GM13977 (cell line): ENCODE results near the gene RFWD3.

ENCODE experiments used
- DNase-seq: peaks from one replicate; pipeline ENCODE4 v3.0.0; 2012; ENCODE audit warnings: low spot score
- in situ Hi-C: fragments of 300-500 bp; cut with MboI; formaldehyde crosslinking; loops from one replicate; pipeline ENCODE4 v1.12.0; 2022; ENCODE audit warnings: low sequenced_read_pairs, low pct_unique_long_range_greater_than_20kb, mixed read lengths, inconsistent platforms; ENCODE audit not compliant: unreplicated experiment
- TF ChIP-seq, protein P1 (sequence below): IDR thresholded peaks from 2 replicates; pipeline ENCODE4 v1.5.1; 2012; ENCODE audit warnings: mild to moderate bottlenecking, control low read depth; ENCODE audit not compliant: insufficient read depth; ENCODE audit errors: extremely low read depth, missing control alignments

RFWD3 gene

DNA sequence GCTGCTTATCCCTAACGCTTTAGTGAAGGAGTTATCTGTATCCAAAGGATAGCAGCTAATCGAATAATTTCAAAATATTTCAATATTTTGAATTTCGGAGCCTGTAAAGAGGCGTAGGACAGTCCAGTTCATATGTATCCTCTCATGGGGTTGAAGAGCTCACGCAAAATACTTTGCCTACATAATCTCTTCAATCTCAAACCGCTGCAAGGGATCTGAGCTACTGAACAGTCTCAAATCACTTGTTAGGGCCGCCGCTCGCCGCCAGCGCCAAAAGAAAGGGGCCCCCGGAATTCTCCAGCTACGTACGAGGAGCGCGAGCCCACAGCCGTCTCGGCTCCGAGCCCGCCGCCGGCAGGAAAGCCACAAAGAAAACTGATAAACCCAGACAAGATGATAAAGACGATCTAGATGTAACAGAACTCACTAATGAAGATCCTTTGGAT lies 601 bp upstream of the RFWD3 start:
- in situ Hi-C loops: no loop called here
- peak; percentile 17 for DNase-seq
- TF ChIP-seq, protein P1, sequence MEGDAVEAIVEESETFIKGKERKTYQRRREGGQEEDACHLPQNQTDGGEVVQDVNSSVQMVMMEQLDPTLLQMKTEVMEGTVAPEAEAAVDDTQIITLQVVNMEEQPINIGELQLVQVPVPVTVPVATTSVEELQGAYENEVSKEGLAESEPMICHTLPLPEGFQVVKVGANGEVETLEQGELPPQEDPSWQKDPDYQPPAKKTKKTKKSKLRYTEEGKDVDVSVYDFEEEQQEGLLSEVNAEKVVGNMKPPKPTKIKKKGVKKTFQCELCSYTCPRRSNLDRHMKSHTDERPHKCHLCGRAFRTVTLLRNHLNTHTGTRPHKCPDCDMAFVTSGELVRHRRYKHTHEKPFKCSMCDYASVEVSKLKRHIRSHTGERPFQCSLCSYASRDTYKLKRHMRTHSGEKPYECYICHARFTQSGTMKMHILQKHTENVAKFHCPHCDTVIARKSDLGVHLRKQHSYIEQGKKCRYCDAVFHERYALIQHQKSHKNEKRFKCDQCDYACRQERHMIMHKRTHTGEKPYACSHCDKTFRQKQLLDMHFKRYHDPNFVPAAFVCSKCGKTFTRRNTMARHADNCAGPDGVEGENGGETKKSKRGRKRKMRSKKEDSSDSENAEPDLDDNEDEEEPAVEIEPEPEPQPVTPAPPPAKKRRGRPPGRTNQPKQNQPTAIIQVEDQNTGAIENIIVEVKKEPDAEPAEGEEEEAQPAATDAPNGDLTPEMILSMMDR: no peak

DNA sequence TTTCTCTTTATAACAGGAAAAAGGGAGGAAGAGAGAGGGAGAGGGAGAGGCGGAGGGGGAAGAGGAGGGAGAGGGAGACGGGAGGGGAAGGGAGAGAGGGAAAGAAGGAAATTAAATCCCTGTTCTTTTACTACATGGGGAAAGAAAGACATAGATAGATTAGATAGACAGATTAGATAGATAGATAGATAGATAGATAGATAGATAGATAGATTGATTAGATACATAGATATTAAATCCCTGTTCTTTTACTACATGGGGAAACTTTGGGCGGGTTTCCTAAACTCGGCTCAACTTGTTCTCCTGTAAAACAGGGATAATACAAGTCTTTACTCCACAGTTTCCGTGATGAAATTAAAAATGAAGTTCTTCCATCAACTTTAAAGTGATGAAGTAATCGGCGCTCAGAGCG lies 661 bp downstream of the RFWD3 start:
- no peak for DNase-seq
- TF ChIP-seq, protein P1: no peak
- in situ Hi-C loops: no loop called here

DNA sequence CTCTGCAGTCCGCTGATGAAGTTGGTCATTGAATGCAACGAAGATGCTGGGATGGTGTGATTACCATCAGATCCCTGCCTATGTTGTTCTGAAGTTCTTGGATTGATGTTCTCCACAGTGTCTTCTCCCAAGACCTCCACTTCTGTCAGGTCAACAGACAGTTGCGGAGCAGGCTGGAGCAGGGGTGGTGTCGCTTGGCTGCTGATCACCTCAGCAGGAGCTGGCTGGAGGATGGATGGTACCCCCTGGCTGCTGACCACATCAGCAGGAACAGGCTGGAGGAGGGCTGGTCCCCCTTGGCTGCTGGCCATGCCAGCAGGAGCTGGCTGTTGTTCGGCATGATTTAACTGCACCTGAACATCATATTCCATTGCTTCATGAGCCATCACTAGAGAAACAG lies 5.6 kb downstream of the RFWD3 start:
- no peak for DNase-seq
- TF ChIP-seq, protein P1: no peak
- in situ Hi-C loops: no loop called here

DNA sequence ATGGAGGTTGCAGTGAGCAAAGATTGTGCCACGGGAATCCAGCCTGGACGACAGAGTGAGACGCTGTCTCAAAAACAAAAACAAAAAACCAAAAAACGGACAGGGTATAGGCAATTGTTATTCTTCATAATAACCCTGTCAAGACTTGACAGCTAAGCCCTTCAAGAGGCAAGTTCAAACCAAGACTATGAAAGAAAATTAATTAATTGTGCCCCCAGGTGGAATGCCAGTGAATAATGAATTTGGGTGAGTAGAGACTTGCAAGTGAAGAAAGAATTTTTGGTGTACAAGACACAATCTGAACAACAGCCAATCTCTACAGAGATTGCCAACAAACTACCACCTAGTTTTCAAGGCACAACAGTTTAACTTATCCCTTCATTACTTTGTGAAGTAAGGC lies 6.3 kb downstream of the RFWD3 start:
- TF ChIP-seq, protein P1: no peak
- in situ Hi-C loops: no loop called here
- DNase-seq: no peak

DNA sequence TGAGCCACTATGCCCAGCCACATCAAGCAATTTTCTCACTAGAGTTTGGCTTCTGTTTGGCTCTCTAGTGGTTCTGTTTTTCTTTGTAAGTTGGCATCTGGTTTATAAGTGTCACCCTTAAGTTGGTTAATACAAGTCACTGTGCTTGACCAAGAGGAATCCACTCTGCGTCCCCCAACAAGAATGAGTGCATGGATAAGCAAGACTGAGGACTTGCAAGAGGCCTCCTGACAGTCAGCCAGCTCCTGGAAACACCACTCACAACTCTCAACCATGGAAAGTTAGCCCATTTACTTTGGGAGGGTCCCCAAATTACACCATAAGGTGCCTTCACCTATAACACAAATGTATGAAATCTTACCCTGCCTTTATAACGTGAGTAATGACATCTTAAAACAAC lies 7.6 kb downstream of the RFWD3 start:
- in situ Hi-C loops: no loop called here
- DNase-seq: no peak
- TF ChIP-seq, protein P1: no peak

DNA sequence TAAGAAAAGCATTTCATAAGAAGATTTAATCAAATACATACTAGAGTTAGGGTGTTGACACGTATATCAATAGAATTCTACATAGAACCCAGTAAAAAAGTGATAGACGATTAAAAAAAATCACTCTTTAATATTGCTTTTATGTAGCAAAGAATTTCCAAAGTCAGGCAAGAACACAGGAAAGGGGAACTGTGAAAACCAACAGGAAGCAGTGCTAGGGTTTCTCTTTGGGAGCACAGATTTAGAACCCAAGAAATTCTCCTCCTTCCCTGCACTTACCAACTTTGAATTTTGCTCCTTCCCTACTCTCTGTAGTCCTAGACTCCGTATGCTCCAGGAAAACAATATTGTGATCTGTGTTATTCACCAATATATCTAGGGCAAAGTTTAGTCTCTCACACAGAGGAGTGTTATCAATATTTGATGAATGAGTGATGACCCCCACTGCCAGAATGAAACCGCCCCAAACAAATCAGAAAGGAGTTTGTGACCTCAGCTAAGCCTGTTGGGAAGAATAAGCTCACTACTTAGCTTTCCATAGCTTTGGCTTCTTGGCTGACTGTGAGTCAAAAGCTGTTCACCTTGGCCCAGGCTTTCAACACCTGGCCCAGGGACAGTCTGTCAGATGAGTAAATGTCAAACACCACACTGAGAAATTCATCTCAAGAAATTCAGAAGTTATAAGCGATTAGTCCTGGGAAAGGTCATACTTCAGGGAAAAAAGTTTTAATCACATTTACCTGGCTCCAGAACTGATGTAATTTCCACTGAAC lies 8.6 kb downstream of the RFWD3 start:
- TF ChIP-seq, protein P1: no peak
- no peak for DNase-seq
- in situ Hi-C loops: no loop called here
